Activated naive CD8-positive, alpha-beta T cell treated with anti-CD3 and anti-CD28 coated beads for 36 hours (primary cell): Measurements from ENCODE around the gene ZSCAN30. TPM values are rescaled to one million over a fixed set of nuclear protein-coding genes. Genes with fewer than 3 reads are reported as not detected.

ENCODE experiments used
- DNase-seq: peaks from one replicate; pipeline ENCODE4 v3.0.0; 2021
- H3K27ac Mint-ChIP-seq: one replicate; pipeline ENCODE4 v1.8.0; 2022; ENCODE audit warnings: mild to moderate bottlenecking, moderate library complexity, mixed read lengths
- H3K27me3 Mint-ChIP-seq: one replicate; pipeline ENCODE4 v1.8.0; 2022; ENCODE audit warnings: mild to moderate bottlenecking, mixed read lengths
- H3K36me3 Mint-ChIP-seq: one replicate; pipeline ENCODE4 v1.8.0; 2021; ENCODE audit warnings: mild to moderate bottlenecking, mixed read lengths
- H3K4me1 Mint-ChIP-seq: one replicate; pipeline ENCODE4 v1.8.0; 2021; ENCODE audit warnings: mixed read lengths
- H3K4me3 Mint-ChIP-seq: one replicate; pipeline ENCODE4 v1.8.0; 2022; ENCODE audit warnings: mild to moderate bottlenecking, moderate library complexity, mixed read lengths
- H3K9me3 Mint-ChIP-seq: one replicate; pipeline ENCODE4 v1.8.0; 2022; ENCODE audit warnings: mixed read lengths
- total RNA-seq, 2 experiments: library from RNA; stranded (reverse); gene quantifications; one replicate each; pipeline ENCODE4 v1.2.3, GENCODE V29; 2021

Gene ZSCAN30
- total RNA-seq, 2 experiments from 2014 or later = 11.9 to 12.0 TPM

DNA sequence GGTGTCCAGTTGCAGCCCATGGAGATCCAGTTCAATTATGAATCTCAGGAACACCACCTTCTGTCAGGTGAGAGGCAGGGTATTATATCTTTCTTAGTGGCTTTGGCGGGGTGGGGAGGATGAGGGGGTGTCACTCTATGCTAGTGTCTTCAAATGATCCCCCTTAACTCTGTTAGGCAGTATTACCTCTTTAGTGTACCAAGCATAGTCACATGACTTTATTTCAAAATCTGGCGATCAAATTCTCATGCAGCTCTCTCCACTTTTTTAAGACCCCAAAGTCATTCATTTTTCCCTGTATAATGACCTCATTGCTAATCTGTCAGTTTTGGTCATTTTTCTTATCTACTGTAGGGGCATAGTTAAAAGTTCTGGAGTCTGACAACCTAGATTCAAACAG lies 1.1 kb upstream of the ZSCAN30 start:
- peaks cover 34% of the 10 kb centered on the region for H3K4me1 Mint-ChIP-seq
- no peak for DNase-seq
- peaks cover 10% of the 10 kb centered on the region for H3K9me3 Mint-ChIP-seq
- H3K27ac Mint-ChIP-seq = peak overlapping the region; percentile 17
- peaks cover 69% of the 10 kb centered on the region for H3K36me3 Mint-ChIP-seq
- peak overlapping the region; percentile 100 for H3K4me3 Mint-ChIP-seq
- peaks cover 4% of the 10 kb centered on the region for H3K27me3 Mint-ChIP-seq

DNA sequence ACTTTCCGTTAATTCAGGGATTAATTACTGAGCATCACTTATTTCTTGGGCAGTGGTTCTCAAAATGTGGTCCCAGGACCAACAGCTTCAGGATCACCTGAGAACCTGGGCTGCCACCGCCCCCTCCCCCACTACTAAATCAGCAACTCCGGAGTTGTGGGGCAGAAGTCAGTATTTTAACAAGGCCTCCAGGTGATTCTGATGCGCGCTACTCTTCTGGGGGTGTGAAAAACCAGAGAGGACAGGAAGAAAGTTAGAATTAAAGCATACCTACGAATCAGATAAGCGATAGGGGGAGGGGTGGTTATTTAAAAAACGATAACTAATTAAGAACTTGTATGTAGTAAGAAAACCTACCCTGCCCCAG lies 319 bp downstream of the ZSCAN30 start:
- Mint-ChIP-seq H3K4me3 (peak overlapping the region; percentile 100), H3K9me3 (peaks cover 7% of the 10 kb centered on the region), H3K4me1 (peaks cover 32% of the 10 kb centered on the region), H3K27me3 (peaks cover 4% of the 10 kb centered on the region), H3K27ac (peak overlapping the region; percentile 98), H3K36me3 (peaks cover 60% of the 10 kb centered on the region)
- peak; percentile 19 for DNase-seq

DNA sequence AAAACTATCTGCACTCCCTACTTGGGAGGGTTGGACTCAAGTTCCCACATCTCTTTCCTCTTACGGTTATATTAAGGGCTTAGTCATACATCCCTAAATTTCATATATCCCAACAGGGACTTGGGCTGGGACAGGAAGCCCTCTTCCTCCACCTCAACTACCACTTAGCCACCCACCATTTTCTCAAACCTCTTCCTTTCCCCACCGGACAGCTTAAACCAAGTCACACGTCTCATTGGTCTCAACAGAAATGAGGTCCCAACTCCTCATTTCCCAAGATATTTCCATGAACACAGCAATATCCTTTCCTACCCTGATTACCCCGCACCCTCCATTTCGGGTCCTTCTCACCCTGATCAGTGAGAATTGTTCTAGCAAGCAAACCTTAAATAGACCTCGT lies 736 bp downstream of the ZSCAN30 start:
- peaks cover 57% of the 10 kb centered on the region for H3K36me3 Mint-ChIP-seq
- peaks cover 32% of the 10 kb centered on the region for H3K4me1 Mint-ChIP-seq

DNA sequence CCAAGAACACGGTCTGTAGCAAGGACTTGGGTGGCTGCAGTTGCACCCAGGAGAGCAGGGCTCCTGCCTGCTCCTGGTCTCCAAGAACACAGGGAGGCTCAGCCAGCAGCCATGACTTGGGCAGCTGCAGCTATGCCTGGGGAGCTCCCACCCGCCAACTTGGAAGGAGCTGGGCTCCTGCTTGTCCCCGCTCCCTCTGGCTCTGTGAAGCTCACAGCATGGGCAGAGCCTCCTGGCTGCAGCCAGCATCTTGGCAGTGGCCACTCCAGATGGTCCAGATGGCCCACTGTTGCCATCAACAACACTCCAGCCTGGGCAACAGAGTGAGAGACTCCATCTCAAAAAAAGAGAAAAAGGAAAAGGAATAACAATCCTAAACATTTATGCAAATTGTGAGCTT lies 5.2 kb downstream of the ZSCAN30 start:
- DNase-seq = no peak
- H3K27ac Mint-ChIP-seq = no peak overlapping the region
- H3K4me1 Mint-ChIP-seq = peaks cover 16% of the 10 kb centered on the region
- H3K9me3 Mint-ChIP-seq = peaks cover 7% of the 10 kb centered on the region
- H3K36me3 Mint-ChIP-seq = peaks cover 48% of the 10 kb centered on the region
- no peak overlapping the region for H3K4me3 Mint-ChIP-seq
- no peaks in the 10 kb centered on the region for H3K27me3 Mint-ChIP-seq

More for the DNA sequence above, 736 bp downstream of the ZSCAN30 start:
- Mint-ChIP-seq H3K9me3 (peaks cover 7% of the 10 kb centered on the region), H3K4me3 (peak overlapping the region; percentile 100), H3K27me3 (peaks cover 4% of the 10 kb centered on the region), H3K27ac (peak overlapping the region; percentile 98)
- no peak for DNase-seq

DNA sequence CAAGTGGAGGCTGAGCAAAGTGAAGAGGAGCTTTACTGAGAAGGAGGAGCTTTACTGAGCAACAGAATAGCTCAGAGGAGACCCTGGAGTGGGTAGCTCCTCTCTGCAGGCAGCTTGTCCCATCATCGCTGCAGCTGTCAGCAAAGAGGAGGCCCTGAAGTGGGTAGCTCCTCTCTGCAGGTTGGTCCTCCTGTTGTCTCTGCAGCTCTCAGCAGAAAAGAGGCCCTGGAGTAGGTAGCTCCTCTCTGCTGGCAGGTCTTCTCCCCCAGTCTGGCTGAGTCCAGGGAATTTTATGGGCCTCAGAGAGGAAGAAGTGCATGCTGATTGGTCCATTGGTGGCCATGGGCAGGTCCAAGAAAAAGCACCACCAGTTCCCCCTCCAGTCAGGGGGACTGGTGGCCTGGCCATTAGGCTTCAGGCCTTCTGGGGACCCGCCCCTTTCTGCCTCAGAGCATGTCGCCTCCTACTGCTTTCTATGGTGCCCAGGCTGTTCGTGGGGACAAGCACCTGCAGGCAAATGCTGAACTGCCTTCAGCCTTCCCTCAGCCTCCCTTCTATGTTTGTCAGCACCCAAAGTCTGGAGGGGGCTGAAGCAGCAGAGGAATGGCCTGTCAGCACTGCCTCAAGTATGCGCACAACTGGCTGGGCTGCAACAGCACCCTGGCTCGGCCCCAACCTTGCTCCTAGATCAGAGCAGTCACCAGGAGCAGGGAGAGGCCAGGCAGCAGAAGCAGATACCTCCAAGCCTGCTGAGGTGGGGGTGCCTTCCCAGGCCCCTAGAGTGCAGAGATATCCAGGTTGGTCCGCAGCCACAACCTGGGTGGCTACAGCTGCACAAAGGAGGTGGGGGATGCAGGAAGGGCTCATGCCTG lies 5.9 kb downstream of the ZSCAN30 start:
- peaks cover 7% of the 10 kb centered on the region for H3K9me3 Mint-ChIP-seq
- H3K36me3 Mint-ChIP-seq = peaks cover 48% of the 10 kb centered on the region
- H3K27me3 Mint-ChIP-seq = no peaks in the 10 kb centered on the region
- no peak overlapping the region for H3K27ac Mint-ChIP-seq
- DNase-seq = no peak
- no peak overlapping the region for H3K4me3 Mint-ChIP-seq
- peaks cover 15% of the 10 kb centered on the region for H3K4me1 Mint-ChIP-seq

DNA sequence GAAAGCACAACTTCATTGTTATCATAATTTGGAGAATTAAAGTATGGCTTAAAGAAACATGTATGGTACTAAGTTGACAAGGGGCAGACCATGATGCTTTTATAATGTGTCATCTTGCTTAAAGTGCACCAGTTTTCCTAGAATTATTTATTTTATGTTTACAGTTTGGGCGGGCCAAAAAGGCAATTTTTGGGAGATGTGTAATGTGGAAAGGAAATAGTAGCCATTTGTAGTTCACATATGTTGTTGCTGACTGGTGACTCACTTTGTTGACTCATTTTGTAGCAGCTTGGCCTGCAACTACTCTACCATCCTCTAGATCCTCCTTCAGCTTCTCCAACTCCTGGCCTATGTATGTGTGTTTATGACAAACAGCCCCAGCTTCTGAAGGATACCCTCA lies 7.7 kb downstream of the ZSCAN30 start:
- H3K4me3 Mint-ChIP-seq = no peak overlapping the region
- H3K4me1 Mint-ChIP-seq = peaks cover 13% of the 10 kb centered on the region
- peaks cover 49% of the 10 kb centered on the region for H3K36me3 Mint-ChIP-seq
- no peak overlapping the region for H3K27ac Mint-ChIP-seq
- H3K27me3 Mint-ChIP-seq = no peaks in the 10 kb centered on the region
- no peak for DNase-seq
- peaks cover 7% of the 10 kb centered on the region for H3K9me3 Mint-ChIP-seq

DNA sequence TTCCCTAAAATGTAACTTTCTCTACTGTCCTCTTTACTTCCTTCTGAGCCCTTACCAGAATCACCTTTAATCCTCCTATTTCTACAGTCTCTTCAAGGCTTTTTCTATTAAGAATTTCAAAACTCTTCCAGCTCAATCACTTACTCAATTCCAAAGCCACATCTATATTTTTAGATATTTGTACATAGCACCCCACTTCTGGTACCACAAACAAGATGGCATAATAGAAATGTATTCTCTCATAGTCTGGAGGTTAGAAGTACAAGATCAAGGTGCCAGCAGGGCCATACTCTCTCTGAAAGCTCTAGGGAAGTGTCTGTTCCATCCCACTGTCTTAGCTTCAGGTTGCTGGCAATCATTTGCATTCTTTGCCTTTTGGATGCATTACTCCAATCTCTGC lies 11.1 kb downstream of the ZSCAN30 start:
- Mint-ChIP-seq H3K36me3 (peaks cover 34% of the 10 kb centered on the region), H3K27me3 (no peaks in the 10 kb centered on the region), H3K4me3 (no peak overlapping the region)

DNA sequence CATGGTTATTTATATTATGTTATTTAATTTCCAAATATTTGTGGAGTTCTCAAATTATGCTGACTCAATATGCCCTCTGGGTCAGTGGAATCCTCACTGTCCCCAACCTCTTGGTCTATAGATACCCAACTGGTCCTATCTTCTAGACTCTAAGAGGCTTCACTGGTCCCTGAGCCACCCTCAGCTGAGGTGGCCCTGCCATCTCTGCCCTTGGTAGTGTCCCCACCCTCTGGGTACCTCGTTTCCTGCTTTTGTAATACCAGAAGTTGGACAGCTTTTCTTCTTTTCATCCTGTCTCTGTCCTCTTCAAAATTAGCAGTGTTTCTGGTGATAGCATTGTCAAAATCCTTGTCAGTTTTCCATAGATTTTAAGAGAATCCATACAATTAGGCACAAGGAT lies 11.9 kb downstream of the ZSCAN30 start:
- Mint-ChIP-seq H3K4me1 (peaks cover 10% of the 10 kb centered on the region), H3K9me3 (peaks cover 6% of the 10 kb centered on the region), H3K27ac (no peak overlapping the region), H3K4me3 (no peak overlapping the region), H3K27me3 (no peaks in the 10 kb centered on the region), H3K36me3 (peaks cover 31% of the 10 kb centered on the region)
- no peak for DNase-seq

More for the DNA sequence above, 11.1 kb downstream of the ZSCAN30 start:
- no peak overlapping the region for H3K27ac Mint-ChIP-seq
- H3K4me1 Mint-ChIP-seq = peaks cover 10% of the 10 kb centered on the region
- no peak for DNase-seq
- H3K9me3 Mint-ChIP-seq = peaks cover 6% of the 10 kb centered on the region

DNA sequence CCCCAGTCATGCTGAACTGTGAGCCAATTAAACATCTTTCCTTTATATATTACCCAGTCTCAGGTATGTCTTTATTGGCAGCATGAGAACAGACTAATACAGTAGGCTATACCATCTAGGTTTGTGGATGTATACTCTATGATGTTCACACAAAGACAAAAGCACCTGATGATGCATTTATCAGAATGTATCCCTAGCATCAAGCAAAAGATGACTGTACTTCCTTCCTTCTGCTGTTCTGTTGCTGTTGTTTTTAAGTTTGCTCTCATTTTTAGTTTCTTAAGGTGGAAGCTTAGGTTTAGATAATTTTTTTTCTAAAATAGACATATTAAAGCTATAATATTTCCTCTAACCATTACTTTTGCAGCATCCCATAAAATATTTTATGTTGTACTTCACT lies 12.4 kb downstream of the ZSCAN30 start:
- Mint-ChIP-seq H3K27me3 (no peaks in the 10 kb centered on the region), H3K27ac (no peak overlapping the region), H3K4me3 (no peak overlapping the region), H3K4me1 (peaks cover 10% of the 10 kb centered on the region), H3K36me3 (peaks cover 30% of the 10 kb centered on the region), H3K9me3 (peaks cover 8% of the 10 kb centered on the region)
- no peak for DNase-seq

DNA sequence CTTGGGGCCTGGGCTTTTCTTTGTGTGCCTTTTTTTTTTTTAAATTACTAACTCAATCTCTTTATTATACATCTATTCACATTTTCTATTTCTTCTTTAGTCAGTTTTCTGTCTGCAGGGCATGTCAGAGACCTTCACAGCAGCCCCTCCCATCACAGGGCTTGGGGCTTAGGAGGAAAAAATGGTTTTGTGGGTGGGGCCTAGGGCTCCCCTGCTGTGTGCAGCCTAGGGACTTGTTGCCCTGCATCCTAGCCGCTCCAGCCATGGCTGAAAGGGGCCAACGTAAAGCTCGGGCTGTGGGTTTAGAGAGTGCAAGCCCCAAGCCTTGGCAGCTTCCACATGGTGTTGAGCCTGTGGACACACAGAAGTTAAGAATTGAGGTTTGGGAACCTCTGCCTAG lies 13.8 kb downstream of the ZSCAN30 start:
- Mint-ChIP-seq H3K4me1 (peaks cover 8% of the 10 kb centered on the region), H3K27ac (no peak overlapping the region), H3K4me3 (no peak overlapping the region), H3K36me3 (peaks cover 29% of the 10 kb centered on the region), H3K9me3 (peaks cover 8% of the 10 kb centered on the region), H3K27me3 (no peaks in the 10 kb centered on the region)
- DNase-seq = no peak

DNA sequence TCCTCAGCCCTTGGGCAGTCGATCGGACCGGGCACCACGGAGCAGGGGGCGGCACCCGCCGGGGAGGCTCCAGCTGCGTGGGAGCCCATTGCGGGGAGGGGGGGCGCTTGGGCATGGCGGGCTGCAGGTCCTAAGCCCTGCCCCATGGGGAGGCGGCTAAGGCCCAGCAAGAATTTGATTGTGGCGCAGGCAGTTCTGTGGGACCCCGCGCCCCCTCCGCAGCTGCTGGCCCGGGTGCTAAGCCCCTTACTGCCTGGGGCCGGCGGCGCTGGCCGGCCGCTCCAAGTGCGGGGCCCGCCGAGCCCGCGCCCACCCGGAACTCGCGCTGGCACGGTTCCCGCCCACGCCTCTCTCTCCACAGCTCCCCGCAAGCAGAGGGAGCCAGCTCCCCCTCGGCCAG lies 18.4 kb downstream of the ZSCAN30 start:
- Mint-ChIP-seq H3K9me3 (peaks cover 24% of the 10 kb centered on the region), H3K27ac (no peak overlapping the region), H3K4me1 (peaks cover 11% of the 10 kb centered on the region), H3K4me3 (no peak overlapping the region), H3K27me3 (no peaks in the 10 kb centered on the region), H3K36me3 (peaks cover 43% of the 10 kb centered on the region)
- no peak for DNase-seq

DNA sequence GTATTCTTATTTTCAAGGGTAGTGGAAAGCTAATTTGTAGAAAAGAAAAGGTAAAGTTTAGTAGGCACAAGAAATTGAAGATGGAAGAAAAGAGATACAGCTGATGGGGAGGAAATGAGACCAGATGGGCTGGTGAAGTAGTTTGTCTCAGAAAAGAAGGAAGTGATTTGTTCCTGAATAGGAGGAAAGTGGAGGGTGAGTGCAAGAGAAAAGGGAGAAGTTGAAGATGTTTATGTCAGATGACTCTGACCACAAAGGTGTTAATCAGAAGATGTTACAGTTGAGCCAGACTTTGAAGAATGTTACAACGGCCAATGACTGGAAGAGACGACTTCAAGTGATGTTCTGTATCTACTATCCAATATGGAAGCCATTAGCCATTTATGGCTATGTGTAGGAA lies 21.2 kb downstream of the ZSCAN30 start:
- Mint-ChIP-seq H3K27me3 (no peaks in the 10 kb centered on the region), H3K27ac (no peak overlapping the region), H3K36me3 (peaks cover 50% of the 10 kb centered on the region), H3K4me1 (peaks cover 15% of the 10 kb centered on the region), H3K9me3 (peaks cover 24% of the 10 kb centered on the region), H3K4me3 (no peak overlapping the region)
- no peak for DNase-seq

DNA sequence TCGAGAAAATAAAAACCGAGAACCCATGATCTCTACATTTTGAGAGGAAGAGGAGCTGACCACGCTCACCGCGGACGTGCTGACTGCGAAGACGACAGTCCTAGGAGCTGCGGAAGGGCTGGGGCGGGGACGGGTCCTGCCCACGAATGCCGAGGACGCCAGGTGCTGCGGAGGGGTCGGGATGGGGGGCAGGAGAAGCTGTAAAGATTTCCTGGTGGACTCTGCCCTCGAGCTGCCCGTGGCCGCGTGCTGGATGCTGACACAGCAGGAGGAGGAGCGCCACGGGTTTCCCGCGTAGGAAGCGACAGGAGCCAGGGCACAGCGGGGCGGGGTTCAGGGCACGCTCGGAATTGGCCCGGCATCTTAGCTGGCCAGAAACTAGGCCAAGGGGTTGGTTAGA lies 22.2 kb downstream of the ZSCAN30 start:
- DNase-seq = no peak
- Mint-ChIP-seq H3K27me3 (no peaks in the 10 kb centered on the region), H3K36me3 (peaks cover 50% of the 10 kb centered on the region), H3K9me3 (peaks cover 22% of the 10 kb centered on the region), H3K4me3 (peak overlapping the region; percentile 64), H3K4me1 (peaks cover 15% of the 10 kb centered on the region), H3K27ac (peak overlapping the region; percentile 48)

DNA sequence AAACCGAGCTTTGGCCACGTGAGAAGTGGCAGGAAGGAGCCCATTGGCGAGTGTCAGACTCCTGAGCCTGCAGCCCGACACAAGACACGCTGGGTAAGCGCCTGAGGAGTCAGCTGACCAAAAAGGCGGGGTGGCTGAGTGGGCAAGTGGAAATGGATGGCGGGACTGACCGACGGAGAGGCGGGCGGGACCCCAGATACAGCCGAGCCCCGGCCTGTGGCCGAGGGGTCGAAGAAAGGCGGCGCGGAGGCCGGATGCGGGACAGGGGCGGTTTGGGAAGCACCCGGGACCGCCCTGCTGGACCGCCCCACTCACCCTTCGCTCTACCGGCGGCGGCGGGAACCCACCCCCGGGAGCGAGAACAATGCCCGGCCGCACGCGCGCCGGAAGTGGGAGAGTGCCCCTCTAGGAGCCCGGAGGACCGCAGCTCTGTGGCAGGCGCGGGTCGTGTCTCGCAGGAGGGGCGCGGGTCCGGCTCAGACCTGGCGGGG lies 22.8 kb downstream of the ZSCAN30 start:
- H3K4me1 Mint-ChIP-seq = peaks cover 15% of the 10 kb centered on the region
- peak; percentile 73 for DNase-seq
- peaks cover 54% of the 10 kb centered on the region for H3K36me3 Mint-ChIP-seq
- no peaks in the 10 kb centered on the region for H3K27me3 Mint-ChIP-seq
- H3K27ac Mint-ChIP-seq = peak overlapping the region; percentile 93
- peak overlapping the region; percentile 82 for H3K4me3 Mint-ChIP-seq
- peaks cover 22% of the 10 kb centered on the region for H3K9me3 Mint-ChIP-seq

DNA sequence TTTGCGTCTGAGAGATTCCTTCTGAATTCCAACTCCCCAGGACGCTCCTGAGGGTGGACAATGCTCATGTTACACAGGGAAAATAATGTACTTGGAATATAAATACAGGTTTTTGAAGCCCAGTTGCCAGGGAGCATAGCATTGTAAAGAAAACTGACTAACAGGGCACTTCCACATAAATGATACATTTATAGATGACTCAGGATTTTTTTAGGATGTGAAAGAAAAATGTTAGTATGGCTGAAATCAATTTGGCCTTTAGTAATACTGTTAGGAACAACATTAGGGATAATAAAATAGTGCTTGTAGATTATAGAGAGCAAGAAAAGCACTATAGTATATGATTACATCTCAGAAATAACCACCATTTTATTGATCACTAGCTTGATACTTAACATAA lies 25.6 kb downstream of the ZSCAN30 start:
- no peaks in the 10 kb centered on the region for H3K27me3 Mint-ChIP-seq
- H3K27ac Mint-ChIP-seq = no peak overlapping the region
- peaks cover 60% of the 10 kb centered on the region for H3K36me3 Mint-ChIP-seq
- H3K9me3 Mint-ChIP-seq = peaks cover 19% of the 10 kb centered on the region
- H3K4me3 Mint-ChIP-seq = no peak overlapping the region
- H3K4me1 Mint-ChIP-seq = peaks cover 15% of the 10 kb centered on the region
- DNase-seq = no peak

DNA sequence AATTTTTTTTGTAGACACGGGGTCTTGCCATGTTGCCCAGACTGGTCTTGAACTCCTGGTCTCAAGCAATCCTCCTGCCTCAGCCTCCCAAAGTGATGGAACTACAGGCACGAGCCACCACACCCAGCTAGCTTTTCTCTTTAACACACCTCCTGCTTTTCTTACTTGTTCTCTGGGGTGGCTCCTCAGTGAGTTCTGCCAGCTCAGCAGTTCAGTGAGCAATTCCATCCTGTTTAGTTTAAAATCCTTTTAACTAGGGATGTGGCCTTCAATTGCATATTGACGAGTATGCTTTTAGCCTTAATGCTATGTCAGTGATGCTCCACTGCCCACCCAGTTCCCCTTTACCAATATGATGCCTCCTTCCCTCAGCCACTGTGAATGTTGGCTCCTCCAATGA lies 33.1 kb downstream of the ZSCAN30 start:
- Mint-ChIP-seq H3K36me3 (peaks cover 72% of the 10 kb centered on the region), H3K27ac (no peak overlapping the region)
- no peak for DNase-seq

More for the DNA sequence above, 33.1 kb downstream of the ZSCAN30 start:
- Mint-ChIP-seq H3K4me3 (no peak overlapping the region), H3K9me3 (peaks cover 24% of the 10 kb centered on the region), H3K4me1 (peaks cover 2% of the 10 kb centered on the region), H3K27me3 (no peaks in the 10 kb centered on the region)
